Iris pigment epithelial cell (primary cell): ENCODE results near the gene RNF207.
A peak's percentile ranks its signal among the peaks of the same experiment; 100 is the strongest.

Experiments
- DNase-seq: peaks from one replicate; pipeline ENCODE4 v3.0.0-alpha.2; 2011; ENCODE audit warnings: low read depth

The RNF207 gene

DNA sequence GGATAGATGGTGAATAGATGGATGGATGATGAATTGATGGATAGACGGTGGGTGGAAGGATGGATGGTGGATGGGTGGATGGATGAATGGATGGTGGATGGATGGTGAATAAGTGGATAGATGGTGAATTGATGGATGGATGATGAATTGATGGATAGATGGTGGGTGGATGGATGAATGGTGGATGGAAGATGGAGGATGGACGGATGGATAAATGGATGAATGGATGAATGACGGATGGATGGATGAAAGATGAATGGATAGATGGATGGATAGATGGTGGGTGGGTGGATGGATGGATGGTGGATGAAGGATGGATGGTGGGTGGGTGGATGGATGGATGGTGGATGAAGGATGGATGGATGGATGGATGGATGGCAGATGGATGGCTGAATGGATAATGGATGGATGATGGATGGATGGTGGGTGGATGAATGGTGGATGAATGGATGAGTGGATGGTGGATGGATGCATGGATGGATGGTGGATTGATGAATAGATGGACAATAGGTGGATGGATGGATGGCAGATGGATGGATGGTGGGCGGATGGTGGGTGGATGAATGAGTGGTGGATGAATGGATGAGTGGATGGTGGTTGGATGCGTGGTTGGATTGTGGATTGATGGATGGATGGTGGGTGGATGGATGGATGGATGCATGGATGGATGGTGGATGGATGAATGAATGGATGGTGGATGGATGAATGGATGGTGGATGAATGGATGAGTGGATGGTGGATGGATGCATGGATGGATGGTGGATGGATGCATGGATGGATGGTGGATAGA, 31.1 kb upstream of the RNF207 start:
- no peak for DNase-seq

DNA sequence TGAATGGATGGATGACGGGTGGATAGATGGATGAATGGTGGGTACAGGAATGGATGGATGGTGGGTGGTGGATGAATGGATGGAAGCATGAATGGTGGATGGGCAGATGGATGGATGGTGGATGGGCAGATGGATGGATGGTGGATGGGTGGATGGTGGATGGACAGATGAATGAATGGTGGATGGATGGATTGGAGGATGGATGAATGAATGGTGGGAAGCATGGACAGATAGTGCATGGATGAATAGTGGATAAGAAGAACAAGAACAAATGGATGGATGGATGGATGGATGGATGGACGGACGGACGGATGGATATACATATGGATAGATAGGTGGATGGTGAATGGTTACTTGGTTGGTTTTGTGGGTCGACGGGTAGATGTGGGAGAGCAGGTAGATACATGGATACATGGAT, 30.5 kb upstream of the RNF207 start:
- DNase-seq, result no peak

DNA sequence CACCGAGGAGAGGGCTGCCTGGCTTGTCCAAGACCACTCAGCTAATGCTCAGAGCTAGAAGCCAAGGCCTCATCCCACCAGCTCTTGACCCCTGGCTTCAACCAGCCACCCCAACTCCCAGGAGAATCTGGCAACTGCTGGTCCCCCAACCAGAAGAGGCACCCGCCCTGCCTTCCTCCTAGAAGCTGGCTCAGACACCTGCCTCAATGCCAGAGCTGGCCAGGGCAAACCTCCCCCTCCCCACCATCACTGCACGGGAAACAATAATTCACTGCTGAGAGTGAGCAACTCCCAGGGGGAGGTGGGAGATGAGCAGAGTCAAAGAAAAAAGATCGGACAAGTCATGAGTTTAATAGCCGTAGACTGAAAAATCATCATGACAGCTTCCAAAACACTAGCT, 29.1 kb upstream of the RNF207 start:
- no peak for DNase-seq

DNA sequence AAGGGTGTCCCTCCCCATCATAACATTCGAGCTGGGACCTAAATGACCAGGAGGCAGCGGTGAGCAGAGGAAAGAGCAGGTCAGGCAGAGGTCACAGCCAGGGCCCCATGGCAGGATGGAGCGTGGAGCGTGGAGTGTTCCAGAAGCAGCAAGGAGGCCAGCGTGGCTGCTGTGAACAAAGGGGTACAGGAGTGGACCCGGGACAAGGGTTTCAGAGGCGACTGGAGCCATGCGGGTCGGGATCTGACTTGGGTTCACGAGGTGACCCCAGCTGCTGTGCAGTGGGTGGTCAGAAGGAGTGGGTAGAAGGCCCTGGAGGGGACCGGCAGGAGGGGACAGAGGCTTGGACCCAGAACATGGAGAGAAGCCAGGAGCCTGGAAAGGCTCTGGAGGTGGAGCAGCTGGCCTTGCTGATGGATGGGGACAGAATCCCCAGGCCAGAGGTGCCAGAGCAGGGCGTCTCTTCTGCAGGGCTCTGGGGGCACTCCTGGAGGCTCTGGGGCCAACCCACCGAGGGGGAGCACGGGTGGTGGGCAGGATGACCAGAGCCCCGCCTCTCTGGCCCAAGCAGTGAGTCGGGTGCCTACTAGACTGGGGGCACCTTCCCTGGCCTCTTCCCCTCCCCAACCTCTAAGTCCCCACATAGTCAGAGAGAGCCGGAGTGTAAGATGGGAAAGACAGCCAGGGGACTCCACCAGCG, 28.1 kb upstream of the RNF207 start:
- DNase-seq, result no peak

DNA sequence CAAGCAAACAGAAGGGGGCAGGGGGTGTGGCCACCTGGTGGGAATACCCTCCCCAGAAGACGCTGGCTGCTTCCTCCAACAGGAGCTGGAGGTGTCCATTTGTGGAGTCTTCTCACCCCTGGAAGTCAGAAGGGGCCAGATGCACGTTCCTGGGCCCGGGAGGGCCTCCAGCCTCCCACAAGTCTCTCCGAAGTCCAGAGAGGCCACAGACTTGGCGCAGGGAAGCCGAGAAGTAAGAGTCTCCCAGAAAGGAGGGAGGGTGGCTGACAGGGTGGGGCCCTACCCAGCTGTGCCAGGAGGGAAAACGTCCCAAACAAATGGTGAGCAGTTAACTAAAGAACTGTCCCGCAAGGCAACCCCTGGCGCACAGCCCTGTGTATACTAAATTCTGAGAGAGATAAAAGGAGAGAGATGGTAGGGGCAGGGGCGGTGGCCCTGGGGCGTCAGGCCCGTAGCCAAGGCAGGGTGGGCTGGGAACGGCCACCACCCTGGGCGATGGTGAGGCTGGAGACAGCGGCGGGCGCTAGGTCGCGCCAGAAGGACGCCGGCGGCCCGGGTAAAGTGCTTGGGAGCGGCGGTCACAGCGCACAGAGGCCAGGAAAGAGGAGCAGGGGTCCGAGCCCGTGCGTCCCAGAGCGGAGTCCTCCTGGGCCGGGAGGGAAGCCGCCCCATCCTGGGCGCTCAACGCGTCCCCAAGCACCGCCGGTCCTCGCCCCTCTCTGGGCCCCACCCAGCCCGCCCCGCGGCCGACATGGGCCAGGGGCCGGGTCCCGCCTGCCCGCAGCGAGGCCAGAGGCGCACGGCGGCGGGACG, 27.0 kb upstream of the RNF207 start:
- no peak for DNase-seq

DNA sequence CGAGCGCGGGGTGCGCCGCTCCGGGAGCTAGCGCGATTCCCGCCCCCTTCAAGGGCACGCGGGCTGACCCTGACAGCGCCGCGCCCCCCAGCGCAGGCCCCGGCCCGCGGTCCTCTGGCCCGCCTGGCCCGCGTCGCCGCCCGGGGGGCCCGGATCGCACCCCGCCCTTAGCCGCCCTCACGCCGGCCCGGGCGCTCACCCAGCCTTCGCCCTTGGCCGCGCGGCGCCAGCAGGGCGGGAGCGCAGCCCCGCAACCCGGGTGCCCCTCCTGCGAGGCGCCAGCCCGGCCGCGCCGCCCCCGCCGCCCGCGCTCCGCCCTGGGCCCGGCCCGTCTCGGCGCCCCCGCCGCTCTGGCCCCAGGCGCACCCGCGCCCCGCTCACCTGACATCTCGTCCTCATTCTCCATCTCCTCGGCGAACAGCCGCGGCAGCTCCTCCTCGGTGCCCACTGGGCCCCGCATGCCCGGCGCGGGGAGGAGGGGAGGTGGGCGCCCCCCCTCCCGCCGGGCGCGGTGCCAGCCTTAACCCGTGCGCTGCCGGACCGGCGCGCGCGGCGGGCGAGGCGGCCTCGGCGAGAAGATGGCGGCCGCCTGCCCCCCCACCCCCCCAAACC, 26.2 kb upstream of the RNF207 start:
- no peak for DNase-seq

DNA sequence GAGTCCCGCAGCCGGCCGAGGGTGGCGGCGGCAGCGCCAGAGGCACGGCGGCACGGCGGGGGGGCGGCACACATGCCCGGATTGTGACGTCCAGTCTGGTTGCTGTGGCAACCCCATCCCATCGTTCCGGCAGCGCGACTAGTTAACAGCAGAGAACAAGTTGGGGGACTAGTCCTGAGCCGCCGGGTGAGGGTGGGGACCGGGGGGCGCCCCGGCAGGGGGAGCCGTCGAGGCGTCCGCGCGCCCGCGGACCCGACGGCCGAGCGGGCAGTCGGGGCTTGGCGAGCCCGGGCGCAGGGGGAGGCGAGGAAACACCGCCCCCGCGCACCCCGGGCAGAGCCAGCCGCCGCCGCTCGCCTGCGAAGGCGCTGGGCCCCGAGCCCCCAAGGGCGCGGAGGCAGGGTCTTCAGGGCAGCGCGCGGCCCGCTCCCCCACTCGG, 25.6 kb upstream of the RNF207 start, which contains the start of gene CHD5:
Gene CHD5 (minus strand): TSS at position 54 of the 439 bp plus-strand sequence. CDS start 298 bp downstream, outside the sequence.
- DNase-seq, result no peak

DNA sequence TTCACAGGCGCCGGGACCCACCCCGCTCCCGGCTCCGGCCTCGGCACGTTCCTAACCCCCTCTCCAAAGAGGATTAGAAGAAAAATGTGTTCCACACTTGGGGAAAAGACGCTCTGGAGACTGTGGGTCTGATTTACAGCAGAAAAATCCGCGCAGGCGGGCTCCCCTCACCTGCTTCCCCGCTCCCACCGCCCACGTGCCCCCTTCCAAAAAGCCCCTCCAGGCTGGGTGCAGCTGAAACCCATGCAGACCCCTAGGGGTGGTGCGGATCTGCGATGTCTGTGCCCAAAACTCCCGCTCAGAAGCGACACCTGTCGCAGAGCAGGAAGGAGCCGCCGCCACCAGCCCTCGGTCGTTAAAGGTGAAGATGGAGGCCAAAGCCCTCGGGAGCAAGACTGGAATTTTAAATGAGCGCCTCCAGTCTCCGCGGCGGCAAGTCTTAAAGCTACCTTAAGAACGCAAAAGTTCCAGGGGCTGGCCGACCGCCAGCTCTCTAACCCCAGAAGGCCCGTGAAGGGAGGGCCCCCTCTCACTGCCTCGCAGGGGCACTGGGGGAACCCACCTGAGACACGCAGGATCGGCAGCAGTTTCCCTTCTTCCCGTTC, 25.1 kb upstream of the RNF207 start:
- DNase-seq, result no peak

DNA sequence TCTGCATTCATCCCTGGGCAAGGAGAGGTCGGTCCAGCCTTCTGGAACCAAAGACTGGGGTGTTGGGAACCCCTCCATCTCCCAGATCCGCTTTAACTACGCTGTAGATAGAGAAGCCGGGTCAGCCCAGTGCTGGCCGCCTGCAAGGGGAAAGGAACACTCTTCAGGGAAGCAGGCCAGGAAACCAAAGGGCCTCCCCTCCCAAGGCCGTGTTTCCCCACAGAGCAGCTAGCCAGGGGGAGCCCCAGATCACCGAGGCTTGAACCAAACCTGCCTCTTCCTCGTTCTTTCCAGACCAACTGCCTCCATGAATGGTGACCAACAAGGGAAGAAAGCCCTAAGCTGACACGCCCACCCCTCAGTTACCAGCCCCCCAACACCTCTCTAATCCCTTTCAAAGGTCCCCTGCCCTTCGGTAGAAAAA, 24.6 kb upstream of the RNF207 start:
- no peak for DNase-seq

DNA sequence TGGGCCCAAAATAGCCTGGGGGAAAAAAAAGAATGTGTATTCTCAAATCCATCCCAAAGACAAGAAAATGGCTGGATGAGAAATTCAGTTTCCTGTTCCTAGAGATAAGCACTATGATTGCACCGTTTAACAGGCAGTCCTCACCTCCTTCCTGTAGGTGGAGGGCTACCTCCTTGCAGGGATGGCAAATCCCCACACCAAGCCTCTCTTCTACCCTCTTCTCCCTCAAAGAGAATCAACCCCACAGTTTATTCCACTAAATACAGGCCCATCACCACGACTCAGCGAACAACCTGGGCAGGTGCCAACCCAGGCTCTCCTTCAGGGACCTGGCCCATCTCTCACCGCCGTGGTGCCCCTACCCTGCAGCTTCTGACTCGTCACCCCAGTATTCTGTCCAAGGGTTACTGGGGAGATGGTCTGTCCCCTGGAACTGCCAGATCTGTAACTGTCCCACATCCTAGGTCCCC, 22.4 kb upstream of the RNF207 start:
- no peak for DNase-seq

DNA sequence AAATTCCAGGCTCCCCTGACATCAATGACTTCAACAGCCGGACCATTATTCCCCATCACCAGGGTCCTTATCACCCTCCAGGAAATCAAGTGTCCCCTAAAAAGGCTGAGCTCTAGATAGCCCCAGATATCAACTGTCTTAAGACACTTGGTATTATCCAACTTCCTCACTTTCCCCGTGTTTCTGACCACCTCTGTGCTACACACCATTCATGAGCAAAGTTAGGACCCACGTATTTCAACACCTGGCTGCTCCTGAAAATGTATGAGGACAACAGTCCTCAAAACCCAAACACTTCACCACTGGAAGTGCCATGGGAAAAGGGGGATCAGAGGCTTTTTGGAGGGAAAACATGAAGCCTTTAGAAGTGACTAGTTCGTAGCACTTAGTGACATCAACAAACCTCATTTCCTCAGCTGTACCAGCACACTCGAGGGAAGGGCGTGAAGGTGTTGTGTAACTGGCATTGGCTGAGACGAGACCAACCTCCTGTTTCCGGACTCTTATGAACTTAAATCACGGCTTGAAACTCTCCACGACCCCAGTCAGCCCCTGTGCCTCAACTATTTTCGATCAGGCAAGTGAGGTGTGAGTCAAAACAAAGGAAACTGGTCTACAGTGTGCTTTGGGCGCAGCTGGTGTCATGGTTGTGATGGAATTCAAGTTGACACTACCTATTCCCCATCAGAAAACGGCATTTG, 21.7 kb upstream of the RNF207 start:
- DNase-seq, result no peak

DNA sequence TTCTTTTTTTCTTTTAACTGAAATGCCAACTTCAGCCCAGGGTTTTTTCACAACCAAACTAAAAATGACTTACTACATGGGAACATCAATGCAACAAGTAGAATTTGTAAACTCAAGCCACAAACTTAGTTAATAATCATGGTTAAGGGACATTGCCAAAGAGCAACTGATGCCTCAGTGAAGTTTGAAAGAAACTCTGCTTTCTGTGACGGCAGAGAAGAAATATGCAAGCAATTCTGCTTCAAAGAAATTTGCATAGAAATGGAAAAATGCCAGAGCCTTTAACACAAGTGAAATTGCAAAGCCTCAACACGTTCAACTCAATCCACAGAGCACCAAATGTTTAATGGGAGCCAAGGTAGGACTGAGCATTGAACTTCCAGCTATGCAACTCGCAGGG, 20.8 kb upstream of the RNF207 start:
- peak; percentile 86 for DNase-seq

DNA sequence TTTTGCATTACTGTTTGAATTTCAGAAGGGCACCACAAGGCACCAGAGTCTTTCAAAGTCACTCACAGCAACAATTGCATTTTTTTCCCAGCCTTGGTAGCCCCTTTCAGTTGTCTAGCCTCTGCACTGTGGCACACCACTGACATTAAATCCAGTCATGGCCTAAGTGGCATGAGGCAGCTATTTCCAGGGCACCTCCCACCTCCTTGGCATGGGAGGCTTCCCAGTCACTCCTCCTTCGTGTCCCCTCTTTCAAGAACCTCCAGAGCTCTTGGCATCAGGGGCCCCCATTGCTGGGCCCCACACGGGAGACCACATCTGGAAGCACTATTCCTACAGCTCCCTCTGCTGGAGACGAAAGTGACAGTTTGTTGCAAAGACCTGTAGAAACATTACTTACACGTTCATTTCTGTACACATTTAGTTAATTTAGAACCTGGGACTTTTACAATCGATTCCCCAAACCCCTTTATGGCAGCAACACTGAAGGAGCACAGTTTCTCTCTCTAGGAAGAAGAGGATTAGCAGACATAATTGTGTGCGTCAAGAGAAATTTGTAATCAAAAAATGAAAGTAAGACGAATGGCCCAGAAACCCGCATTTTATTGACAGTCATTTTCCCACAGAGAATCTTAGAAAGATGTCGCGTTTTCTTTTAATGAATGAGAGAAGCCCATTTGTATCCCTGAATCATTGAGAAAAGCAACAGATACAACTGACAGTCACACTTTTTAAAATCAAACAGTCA, 20.1 kb upstream of the RNF207 start:
- peak; percentile 54 for DNase-seq

DNA sequence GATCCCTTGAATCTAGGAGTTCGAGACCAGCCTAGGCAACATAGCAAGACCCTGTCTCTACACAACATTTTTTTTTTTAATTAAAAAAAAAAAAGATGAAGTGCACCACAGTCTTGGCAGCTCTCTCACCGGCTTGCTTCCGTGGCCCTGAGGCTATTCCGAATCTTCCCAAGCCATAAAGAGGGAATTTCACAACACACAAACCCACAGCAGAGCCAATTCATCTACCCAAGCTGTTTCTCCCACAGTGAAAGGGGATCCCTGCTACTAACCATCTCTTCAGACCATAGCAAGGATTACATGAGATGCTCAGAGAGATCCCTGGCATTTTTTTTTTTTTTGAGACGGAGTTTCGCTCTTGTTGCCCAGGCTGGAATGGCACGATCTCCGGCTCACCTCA, 17.5 kb upstream of the RNF207 start:
- no peak for DNase-seq

DNA sequence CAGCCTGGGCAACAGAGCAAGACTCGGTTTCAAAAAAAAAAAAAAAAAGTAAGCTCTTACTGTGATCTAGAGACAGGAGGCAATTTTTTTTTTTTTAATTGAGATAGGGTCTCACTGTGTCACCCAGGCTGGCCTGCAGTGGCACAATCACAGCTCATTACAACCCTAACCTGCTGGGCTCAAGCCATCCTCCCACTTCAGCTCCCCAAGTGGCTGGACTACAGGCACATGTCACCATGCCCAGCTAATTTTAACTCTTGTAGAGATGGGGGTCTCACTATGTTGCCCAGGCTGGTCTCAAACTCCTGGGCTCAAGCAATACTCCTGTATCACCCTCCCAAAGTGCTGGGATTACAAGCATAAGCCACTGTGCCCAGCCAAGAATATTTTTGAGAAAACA, 14.0 kb upstream of the RNF207 start:
- no peak for DNase-seq

DNA sequence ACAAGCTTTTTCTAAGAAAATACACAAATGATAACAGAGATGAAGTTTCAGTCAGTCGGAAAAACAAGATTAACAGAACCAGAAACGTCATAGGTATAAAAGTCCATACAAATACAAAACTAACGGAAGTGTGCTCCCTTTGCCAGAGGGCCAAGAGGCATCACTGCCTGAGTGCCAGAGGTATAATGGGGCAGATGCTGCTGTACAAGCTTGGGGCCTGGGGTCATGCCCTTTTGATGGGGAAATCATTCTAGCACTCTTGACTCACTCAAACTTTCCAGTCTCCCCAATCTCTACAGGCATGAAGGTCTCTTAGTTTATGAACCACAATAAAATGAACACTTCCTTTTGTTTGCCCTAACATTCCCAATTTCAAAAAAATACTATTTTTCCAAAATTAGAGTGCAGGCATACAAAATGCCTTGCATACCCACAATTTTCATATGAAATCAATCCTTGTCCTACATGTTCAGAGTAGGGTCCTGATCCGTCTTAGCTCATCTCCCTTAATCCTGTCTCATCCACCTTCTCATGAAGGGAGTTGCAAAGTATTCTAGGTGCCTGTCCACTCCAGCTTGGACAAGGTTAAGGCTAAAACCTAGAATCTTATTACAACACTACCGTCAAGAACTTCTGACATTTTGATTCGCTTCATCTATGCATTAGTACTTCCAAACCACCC, 8.0 kb upstream of the RNF207 start:
- peak; percentile 67 for DNase-seq

DNA sequence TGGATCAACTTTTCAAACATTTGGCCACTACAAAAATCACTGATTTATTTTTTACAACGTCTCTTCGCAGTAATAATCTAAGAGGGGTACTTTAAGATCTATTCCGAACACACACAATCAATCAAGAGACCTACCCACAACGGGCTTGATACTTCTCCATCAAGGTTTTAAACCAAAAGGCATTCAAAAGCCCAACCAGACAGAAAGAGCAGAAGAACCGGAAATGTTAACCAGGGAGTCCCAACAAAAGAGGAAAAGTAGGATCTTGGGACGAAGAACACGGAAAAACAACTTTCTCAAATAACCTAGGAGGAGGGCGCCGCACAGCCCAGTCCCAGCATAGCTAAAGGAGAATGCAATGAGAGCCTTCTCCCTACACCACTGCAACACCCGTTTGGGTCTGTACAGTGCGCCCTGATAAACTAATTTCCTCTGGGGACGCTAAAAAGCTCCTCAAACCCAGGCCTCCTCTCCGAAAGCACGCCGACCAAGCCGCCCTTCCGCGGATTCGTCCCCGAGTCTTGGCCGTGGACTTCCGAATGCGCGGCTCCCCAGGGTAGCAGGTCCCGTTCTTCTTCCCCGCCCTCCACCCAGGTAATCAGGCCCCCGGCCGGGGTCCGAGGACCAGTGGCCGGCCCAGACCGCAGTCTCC, 7.1 kb upstream of the RNF207 start:
- no peak for DNase-seq

DNA sequence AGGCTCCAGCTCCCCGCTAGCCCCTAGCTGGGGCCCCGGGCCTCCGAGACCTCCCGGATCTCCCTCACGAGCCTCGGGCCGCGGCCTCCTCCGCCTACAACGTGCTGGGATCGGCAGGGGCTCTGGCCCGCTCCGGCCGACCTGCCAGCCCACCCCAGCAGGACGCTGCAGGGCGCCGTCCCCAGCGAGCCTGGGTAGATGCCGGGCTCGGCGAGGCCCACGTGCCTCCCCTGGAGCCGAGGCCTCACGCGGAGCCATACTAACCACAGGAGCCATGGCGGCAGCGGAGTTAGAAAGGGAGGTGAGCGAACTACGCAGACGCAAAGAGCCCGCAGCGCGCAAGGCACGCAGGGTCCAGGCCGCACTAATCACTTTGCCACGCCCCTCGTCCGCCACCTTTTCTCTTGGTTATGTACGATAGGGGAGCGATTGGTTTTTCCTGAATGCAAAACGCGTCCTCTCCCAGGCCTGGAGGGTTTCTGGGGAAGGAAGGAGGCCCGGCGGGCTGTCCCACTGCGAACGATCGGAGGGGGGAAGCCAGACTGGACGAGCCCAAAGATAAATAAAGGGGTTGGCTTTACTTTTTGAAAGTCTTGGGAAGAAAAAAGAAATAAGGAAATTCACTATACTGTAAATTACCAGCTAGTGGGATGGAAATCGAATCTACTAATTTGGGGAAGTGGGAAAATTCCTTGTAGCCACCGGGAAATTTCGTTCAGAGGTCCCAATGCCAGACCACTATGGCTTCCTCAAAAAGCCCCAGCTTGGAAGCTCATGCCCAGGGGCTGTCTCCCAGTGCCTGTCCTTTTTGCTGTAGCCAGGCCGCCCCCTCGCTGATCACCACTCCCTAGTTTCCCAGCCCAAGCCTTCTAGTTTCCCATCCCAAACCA, 6.4 kb upstream of the RNF207 start, which contains the start of gene RPL22:
Gene RPL22 (minus strand): TSS at position 298 of the 890 bp plus-strand sequence. CDS start 22 bp downstream, at position 276.
- DNase-seq, result peak; percentile 99
